Activated B cell treated with CpG ODN at 0.5 μM for 24 hours (primary cell): ENCODE results near the gene GRIK3. TPM values are rescaled to one million over a fixed set of nuclear protein-coding genes. Genes with fewer than 3 reads are reported as not detected.

Experiments used
- ATAC-seq: fragments of 200-7000 bp; cut with Tn5 transposase; one replicate; pipeline ENCODE4 v1.10.0; 2021; ENCODE audit warnings: low read depth, mild to moderate bottlenecking, moderate library complexity
- CTCF ChIA-PET: fragments of 350-600 bp; sonication (Branson Sonifier 250); formaldehyde crosslinking; loops from one replicate; lab custom pipeline; 2021; ENCODE audit warnings: antibody characterized with exemption; lab: Charles Lee
- POLR2A ChIA-PET: fragments of 350-600 bp; sonication (Branson Sonifier 250); formaldehyde crosslinking; loops from one replicate; lab custom pipeline; 2021; ENCODE audit warnings: antibody characterized with exemption; lab: Charles Lee
- DNase-seq: peaks from one replicate; pipeline ENCODE4 v3.0.0; 2022
- H3K27ac Mint-ChIP-seq: one replicate; pipeline ENCODE4 v1.8.0; 2020; ENCODE audit warnings: mixed read lengths
- H3K27me3 Mint-ChIP-seq: one replicate; pipeline ENCODE4 v1.8.0; 2021; ENCODE audit warnings: mixed read lengths
- H3K36me3 Mint-ChIP-seq: one replicate; pipeline ENCODE4 v1.8.0; 2021; ENCODE audit warnings: low read depth, mixed read lengths
- H3K4me1 Mint-ChIP-seq: one replicate; pipeline ENCODE4 v1.8.0; 2021; ENCODE audit warnings: mixed read lengths
- H3K4me3 Mint-ChIP-seq: one replicate; pipeline ENCODE4 v1.8.0; 2020; ENCODE audit warnings: mild to moderate bottlenecking, mixed read lengths
- H3K9me3 Mint-ChIP-seq: one replicate; pipeline ENCODE4 v1.8.0; 2020; ENCODE audit warnings: mixed read lengths
- CTCF ChIP-seq: fragments of 200-600 bp; IDR thresholded peaks from one replicate; pipeline ENCODE4 v1.8.0; 2022; ENCODE audit warnings: antibody characterized with exemption, mild to moderate bottlenecking
- intact Hi-C: fragments of 100-400 bp; cut with micrococcal nuclease; formaldehyde crosslinking; loops from one replicate; pipeline ENCODE4 v1.15.1; 2024
- total RNA-seq: library from RNA; stranded (reverse); gene quantifications from 2 replicates; pipeline ENCODE4 v1.2.3, GENCODE V29; 2022

Gene GRIK3
- total RNA-seq, 1 donor from 2014 or later = 0.35 TPM

DNA sequence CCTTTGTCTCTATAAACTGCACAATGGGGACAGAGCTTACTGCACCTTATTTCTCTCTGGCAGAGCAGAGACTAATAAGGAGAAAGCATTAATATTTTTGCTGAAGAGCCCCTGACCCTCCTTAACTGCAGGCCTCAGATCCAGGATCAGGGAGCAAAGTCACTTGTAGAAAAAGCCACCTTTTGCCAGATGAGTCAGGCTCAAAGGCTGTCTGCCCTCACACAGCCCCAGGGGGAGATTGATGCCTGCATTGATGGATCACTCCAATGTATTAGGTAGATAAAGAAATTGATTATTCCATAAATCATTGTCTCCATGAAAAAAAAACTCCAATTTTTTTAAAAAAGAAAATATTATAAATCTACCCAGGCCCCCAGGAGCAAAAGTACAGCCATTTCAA is 15.8 kb downstream of the GRIK3 start:
- ATAC-seq = no peak
- DNase-seq = no peak
- no peak for TF ChIP-seq CTCF
- POLR2A ChIA-PET = interaction anchor here (0.5 kb wide), 1 partner anchor 318 kb away, joined by 5 read pairs; no protein-coding TSS in a partner anchor
- H3K4me3 Mint-ChIP-seq = no peak overlapping the region
- H3K27me3 Mint-ChIP-seq = peaks cover 39% of the 10 kb centered on the region
- no peak overlapping the region for H3K27ac Mint-ChIP-seq
- CTCF ChIA-PET = no interaction called here
- H3K9me3 Mint-ChIP-seq = no peaks in the 10 kb centered on the region
- H3K36me3 Mint-ChIP-seq = no peaks in the 10 kb centered on the region
- intact Hi-C loops = no loop called here
- no peaks in the 10 kb centered on the region for H3K4me1 Mint-ChIP-seq

- H3K4me3 Mint-ChIP-seq = no peak overlapping the region
- H3K27me3 Mint-ChIP-seq = peaks cover 39% of the 10 kb centered on the region
- ChIA-PET CTCF (no interaction called here), POLR2A (no interaction called here)
- ATAC-seq (no peak), DNase-seq (no peak)
- no peaks in the 10 kb centered on the region for H3K36me3 Mint-ChIP-seq
- intact Hi-C loops = no loop called here
- H3K27ac Mint-ChIP-seq = no peak overlapping the region
- H3K9me3 Mint-ChIP-seq = no peaks in the 10 kb centered on the region
- no peaks in the 10 kb centered on the region for H3K4me1 Mint-ChIP-seq
- TF ChIP-seq CTCF = no peak
Observed at GRCh38 chr1:37017720-37018119, 16.6 kb downstream of the GRIK3 start.

DNA sequence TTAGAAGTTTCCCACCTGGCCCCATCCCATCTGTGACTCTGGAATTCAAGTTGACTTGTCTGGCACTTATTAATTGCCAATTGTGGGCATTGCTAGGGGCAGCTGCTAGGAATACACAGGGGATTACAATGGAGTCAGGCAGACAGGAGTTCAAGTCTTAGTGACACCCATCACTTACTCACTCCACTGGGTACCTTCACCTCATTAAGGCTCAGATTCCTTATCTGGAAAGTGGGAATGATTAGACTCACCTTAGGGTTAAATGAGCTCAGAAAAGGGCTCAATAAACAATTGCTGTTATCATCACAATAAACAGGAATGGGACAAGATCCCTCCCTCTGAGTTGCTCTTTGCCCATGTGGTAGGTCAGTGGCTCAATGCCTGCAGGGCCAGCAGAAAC is 18.2 kb downstream of the GRIK3 start:
- Mint-ChIP-seq H3K27ac (no peak overlapping the region), H3K9me3 (no peaks in the 10 kb centered on the region), H3K4me1 (no peaks in the 10 kb centered on the region), H3K36me3 (no peaks in the 10 kb centered on the region), H3K27me3 (peaks cover 36% of the 10 kb centered on the region), H3K4me3 (no peak overlapping the region)
- DNase-seq (no peak), ATAC-seq (no peak)
- intact Hi-C loops = no loop called here
- POLR2A ChIA-PET = no interaction called here
- TF ChIP-seq CTCF = no peak
- CTCF ChIA-PET = no interaction called here

DNA sequence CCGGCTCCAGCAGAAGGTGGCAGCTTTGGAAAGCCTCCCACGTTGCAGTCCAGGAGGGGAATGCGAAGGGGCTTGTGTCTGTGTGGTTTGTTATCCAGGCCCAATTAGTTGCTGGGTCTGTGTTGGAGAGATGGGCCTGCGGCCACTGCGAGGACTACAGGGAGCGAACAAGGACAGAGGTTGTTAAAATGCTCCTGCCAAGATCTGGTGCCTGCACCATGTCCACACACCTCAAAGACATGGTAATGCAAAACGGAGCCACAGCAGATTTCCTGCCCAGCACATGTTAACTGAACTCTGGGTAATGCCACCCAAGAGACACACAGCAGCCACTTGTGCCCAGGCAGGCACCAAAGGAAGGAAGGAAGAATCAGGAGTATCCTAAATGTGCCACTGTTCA is 18.6 kb downstream of the GRIK3 start:
- H3K36me3 Mint-ChIP-seq = no peaks in the 10 kb centered on the region
- ATAC-seq (no peak), DNase-seq (no peak)
- H3K4me3 Mint-ChIP-seq = no peak overlapping the region
- no peaks in the 10 kb centered on the region for H3K4me1 Mint-ChIP-seq
- intact Hi-C loops = no loop called here
- H3K27me3 Mint-ChIP-seq = peaks cover 32% of the 10 kb centered on the region
- ChIA-PET CTCF (no interaction called here), POLR2A (no interaction called here)
- no peaks in the 10 kb centered on the region for H3K9me3 Mint-ChIP-seq
- TF ChIP-seq CTCF = no peak
- H3K27ac Mint-ChIP-seq = no peak overlapping the region

GRCh38 chr1:37012226-37012625 is 22.1 kb downstream of the GRIK3 start:
- Mint-ChIP-seq H3K9me3 (no peaks in the 10 kb centered on the region), H3K36me3 (no peaks in the 10 kb centered on the region), H3K27me3 (peaks cover 7% of the 10 kb centered on the region), H3K27ac (no peak overlapping the region), H3K4me1 (no peaks in the 10 kb centered on the region), H3K4me3 (no peak overlapping the region)
- TF ChIP-seq CTCF = no peak
- POLR2A ChIA-PET = no interaction called here
- CTCF ChIA-PET = no interaction called here
- no peak for DNase-seq
- no peak for ATAC-seq
- intact Hi-C loops = no loop called here
